GM12874 (cell line): Measurements from ENCODE around the gene GRAP.

ENCODE experiments used
- TF ChIP-seq, protein P1 (sequence below): IDR thresholded peaks from 2 replicates; pipeline ENCODE4 v1.5.1; 2011; ENCODE audit warnings: low read depth, mild to moderate bottlenecking, control low read depth, low read length, moderate library complexity; ENCODE audit not compliant: insufficient read depth

The GRAP gene

DNA sequence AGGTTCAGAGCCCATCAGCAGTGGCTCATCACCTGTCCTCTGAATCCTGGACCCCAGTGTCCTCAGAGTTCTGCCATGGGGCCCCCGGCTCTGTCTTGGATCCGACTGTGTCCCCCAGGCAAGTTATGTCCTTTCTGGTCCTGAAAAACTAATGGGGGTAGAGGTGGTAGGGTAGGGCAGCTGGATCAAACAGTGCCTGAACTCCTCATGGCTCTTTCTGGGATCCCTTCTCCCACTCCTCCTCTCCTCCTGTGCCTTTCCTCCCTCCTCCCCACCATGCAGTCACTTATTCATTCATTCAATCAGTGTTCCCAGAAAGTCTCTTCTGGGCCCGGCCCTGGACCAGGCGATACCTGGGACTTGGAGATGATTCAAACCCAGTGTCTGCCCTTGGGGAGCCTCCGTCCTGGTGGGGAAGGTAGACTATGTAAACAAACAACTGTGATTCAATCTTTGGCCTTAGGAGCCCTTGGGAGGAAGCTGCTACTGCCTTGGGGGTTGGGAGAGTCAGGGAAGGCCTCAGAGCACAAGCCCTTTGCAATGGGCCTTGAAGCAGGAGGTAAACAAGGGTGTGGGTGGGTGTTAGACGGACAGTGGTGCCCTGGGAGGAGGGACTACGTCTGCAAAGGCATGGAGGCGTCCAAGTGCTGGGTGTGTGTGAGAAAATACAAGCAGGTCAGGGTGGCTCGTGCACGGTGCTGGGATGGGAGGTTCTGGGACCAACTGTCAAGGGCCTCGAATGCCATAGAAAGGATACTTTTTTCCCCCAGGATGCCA is 35.8 kb downstream of the GRAP start:
- TF ChIP-seq, protein P1, sequence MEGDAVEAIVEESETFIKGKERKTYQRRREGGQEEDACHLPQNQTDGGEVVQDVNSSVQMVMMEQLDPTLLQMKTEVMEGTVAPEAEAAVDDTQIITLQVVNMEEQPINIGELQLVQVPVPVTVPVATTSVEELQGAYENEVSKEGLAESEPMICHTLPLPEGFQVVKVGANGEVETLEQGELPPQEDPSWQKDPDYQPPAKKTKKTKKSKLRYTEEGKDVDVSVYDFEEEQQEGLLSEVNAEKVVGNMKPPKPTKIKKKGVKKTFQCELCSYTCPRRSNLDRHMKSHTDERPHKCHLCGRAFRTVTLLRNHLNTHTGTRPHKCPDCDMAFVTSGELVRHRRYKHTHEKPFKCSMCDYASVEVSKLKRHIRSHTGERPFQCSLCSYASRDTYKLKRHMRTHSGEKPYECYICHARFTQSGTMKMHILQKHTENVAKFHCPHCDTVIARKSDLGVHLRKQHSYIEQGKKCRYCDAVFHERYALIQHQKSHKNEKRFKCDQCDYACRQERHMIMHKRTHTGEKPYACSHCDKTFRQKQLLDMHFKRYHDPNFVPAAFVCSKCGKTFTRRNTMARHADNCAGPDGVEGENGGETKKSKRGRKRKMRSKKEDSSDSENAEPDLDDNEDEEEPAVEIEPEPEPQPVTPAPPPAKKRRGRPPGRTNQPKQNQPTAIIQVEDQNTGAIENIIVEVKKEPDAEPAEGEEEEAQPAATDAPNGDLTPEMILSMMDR: no peak

DNA sequence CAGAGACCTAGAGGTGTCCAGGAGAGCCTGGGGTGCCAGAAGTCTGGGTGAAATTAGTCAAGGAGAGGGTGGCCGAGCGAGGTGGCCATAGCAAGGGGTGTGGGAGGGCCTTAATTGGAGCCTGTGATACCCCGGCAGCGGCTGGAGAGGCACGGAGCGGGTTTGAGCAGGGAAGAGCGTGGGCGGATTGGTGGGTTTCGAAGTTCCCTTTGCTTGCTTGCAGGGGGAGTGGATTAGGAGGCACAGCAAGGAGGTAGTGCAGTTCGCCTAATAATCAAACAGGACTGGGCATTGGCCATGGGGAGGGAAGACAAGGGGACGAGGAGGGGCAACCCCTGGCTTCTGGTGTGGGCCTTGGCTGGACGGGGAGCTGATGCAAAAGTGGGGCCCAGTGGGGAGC is 36.8 kb downstream of the GRAP start:
- TF ChIP-seq, protein P1: no peak

GRCh38 chr17:19006698-19007097 is 40.1 kb downstream of the GRAP start:
- TF ChIP-seq, protein P1: no peak

DNA sequence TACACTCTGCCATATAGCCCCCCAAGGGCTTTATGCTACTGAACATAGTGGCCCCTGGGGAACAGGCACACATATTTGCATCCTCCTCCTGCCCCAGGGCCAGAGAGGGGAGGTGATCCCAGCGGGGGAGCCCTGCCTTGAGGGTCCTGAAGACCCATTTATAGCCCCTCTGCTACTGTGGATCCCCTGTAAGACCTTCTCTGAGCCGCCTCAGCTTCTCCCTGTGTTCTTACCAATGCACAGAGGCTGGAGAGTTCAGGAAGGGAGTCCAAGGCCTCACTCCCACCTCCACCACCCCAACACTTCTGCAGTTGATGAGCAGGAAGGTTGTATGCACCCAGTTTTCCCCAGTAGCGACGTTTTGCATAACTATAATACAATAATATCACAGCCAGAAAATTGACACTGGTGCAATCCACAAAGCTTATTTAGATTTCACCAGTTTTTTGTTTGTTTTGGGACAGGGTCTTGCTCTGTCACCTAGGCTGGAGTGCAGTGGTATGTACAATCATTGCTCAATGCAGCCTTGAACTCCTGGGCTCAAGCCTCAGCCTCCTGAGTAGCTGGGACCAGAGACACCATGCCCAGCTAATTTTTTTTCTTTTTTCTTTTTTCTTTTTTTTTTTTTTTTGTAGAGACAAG is 40.8 kb downstream of the GRAP start:
- TF ChIP-seq, protein P1: no peak

GRCh38 chr17:19005137-19005773 is 41.5 kb downstream of the GRAP start:
- TF ChIP-seq, protein P1: no peak

GRCh38 chr17:19004421-19005136 is 42.2 kb downstream of the GRAP start, which contains the start of gene FAM83G:
Gene FAM83G, minus strand, starts transcription at chr17:19004764. Its CDS starts 723 bp downstream, at chr17:19004041.
- TF ChIP-seq, protein P1: no peak
